Muscle of back (tissue), 13 donors: ENCODE measurements around the gene ABHD12B. TPM values are rescaled to one million over a fixed set of nuclear protein-coding genes. Genes with fewer than 3 reads are reported as not detected.

Experiments used
- DNase-seq, 3 donors: peaks; one replicate each; pipeline versions ENCODE4 v3.0.0 to v3.0.0-alpha.2; 2013
- long read RNA-seq, 9 donors: transcript quantifications; one replicate each; lab custom pipeline, GENCODE V29; 2026
- polyA plus RNA-seq, 10 donors: library from polyadenylated mRNA; unstranded; fragments of 120-200 nt; gene quantifications; one replicate each; pipeline ENCODE4 v1.2.1, GENCODE V29; 2013; ENCODE audit not compliant: insufficient read length in 10 of 10

Gene ABHD12B, protein sequence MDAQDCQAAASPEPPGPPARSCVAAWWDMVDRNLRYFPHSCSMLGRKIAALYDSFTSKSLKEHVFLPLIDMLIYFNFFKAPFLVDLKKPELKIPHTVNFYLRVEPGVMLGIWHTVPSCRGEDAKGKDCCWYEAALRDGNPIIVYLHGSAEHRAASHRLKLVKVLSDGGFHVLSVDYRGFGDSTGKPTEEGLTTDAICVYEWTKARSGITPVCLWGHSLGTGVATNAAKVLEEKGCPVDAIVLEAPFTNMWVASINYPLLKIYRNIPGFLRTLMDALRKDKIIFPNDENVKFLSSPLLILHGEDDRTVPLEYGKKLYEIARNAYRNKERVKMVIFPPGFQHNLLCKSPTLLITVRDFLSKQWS
- polyA plus RNA-seq, result 1 to 10 TPM in 4 of 10 donors, under 1 TPM in 6; 0.29 to 2.1 (median 0.90) TPM
- long read RNA-seq, donor 1, result 0 reads
- long read RNA-seq, donor 2, partial matches to known transcripts, result 15 of 29 reads
- long read RNA-seq, donor 2, other reads (novel, unspliced or antisense), result 14 of 29 reads
- long read RNA-seq, donor 3, result 0 reads
- long read RNA-seq, donor 4, partial matches to known transcripts, result 26 of 33 reads
- long read RNA-seq, donor 4, other reads (novel, unspliced or antisense), result 7 of 33 reads
- long read RNA-seq, donor 5, result 0 reads
- long read RNA-seq, donor 6, partial matches to known transcripts, result 39 of 50 reads
- long read RNA-seq, donor 6, other reads (novel, unspliced or antisense), result 11 of 50 reads
- long read RNA-seq, donor 7, result 0 reads
- long read RNA-seq, donor 8, result 0 reads
- long read RNA-seq, donor 9, result 0 reads

DNA sequence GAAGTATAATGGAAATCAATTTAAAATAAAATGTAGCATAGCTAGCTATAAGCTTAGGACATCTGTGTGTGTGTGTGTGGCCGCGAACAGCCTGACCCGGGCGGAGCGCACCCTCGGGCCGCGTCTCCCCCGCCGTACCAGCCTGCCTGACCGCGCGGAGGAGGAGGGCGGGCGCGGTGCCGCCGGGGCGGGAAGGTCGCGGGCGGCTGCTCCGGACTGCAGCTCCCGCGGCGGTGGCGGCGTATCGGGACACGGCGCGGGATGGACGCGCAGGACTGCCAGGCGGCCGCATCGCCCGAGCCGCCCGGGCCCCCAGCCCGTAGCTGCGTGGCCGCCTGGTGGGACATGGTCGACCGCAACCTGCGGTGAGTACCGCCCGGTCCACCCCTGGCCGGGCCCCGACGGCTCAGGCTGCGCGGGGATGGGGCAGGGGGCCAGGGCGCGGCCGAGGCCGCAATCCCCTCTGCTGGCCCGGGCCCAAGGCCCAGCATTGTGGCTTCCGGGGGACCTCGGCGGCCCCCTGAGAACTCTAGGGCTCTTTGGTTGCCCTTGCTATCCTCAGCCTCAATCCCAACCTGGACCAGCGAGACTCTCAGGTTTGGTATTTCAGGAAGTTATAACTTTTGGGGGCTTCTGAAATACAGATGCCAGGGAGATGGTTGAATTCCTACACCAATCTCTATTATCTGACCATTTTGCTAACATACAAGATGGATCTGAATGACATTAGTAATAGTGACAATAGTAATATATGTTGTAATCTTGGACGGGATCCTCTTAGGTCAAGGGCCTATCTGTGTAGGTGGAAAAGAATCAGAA, at the start of gene ABHD12B:
Gene ABHD12B (plus strand): TSS at position 140 of the 819 bp plus-strand sequence. CDS start 122 bp downstream, at position 262.
- DNase-seq, result peak in 1 of 3 donors; percentile 31

DNA sequence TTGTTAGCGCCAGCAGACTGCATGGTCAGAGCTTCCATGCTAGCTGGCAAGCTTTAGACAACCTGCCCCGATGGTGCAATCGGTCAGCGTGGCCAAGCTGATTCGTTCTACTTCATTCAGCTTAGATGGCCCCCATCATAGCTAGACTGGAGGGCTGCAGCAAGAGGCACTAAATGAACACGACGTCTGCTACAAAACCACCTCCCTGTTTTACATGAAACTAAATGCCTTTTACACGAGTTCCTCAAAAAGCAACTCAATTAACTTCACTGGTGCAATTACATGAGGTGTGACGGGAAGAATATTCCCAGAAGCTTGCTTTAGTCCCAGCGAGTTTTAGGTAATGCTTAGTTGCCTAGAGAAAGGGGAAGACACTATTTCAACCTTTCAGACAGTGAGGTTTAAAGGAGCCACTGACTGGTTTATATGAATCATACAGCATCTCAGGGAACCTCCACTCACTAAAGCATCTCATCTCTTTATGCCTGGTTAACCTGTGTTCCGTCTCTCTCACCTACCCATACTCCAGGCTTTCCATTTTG, 49.3 kb upstream of the ABHD12B start:
- DNase-seq, result no peak

DNA sequence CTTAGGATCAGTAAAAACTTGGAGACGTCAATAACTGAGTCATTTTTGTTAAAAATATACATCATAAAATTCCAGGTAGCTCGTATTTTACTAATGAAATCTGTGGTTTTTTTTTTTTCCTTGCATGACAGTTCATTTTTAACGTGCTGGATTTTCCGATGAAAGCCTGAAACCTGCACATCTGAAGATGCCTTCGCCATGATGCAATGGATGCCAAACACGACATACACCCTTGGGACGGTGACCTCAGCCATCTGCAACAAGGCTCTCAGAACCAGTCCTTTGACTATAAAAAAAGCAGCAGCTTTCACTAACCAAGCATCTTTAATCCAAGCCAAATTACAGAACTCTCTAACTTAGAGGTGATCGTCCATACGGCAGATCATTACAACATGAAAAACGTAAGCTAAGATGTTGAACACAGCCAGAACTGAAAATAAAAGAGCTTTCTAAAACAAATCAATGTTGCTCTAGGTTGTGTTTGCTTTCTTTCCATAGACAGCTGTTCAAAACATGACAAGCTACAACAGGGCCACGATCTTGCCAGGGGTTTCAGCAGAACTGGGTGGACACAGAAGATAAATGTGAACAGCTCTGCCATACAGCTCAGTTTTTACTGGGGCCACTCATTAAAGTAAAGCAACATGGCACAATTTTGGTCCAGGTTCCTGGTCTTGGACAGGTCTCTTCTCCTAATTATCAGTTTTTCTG, 48.6 kb upstream of the ABHD12B start:
- DNase-seq, result peak in 2 of 3 donors; percentile 27 to 55

DNA sequence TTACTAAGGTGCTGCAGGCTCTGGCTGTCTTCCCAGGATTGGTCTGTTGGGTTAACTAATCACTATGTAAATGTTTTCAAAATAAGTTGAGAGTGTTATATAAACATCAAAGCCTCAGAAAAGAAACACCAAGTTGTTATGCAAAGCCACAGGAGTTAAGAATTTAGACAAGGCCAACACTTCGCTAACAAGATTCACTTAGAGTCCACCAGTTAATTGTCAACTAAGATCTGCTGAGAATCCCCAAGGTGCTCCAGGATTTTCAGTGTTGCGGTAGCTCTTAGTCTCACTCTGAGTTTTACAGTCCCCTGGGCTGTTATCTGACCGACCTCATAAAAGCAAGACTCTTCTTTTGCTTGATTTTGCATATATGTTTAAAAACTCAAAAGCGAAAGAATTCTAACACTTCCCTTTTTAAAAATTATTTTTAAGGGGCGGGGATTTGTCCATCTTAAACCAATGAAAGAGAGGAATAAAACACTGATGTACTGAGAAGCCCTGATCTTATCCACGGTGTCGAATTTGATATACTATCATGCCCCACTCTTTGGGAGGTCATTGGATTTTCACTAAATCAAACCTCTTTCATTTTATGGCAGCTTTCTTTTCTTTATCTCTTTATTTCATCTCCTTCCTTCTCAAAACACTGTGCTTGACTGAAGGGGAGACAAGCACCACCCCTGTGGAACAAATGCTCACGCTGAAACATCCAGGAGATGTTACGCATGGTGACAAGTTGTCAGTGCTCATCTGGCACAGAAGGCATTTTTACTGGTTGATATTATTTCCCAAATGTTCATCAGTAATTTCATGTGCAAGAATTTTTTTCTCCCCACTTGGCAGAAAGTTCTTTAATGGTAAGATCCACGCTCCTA, 47.9 kb upstream of the ABHD12B start:
- no peak for DNase-seq

DNA sequence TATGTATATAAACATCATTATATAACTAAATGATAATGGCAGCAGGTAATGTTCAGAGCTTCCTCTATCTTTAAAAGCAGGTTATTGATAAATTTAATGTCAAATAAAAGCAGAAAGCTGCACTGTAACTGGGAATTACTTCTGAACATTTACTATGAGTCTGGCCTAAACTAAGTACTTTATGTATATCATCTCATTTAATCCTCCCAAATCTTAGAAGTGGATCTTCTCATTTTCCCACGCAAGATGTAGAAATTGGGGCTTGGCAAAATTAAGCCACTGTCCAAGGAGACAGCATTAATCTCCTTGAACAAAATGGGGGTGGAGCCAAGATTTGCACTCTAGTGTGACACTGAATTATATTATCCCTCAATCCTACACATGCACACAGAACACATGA, 46.5 kb upstream of the ABHD12B start:
- no peak for DNase-seq

DNA sequence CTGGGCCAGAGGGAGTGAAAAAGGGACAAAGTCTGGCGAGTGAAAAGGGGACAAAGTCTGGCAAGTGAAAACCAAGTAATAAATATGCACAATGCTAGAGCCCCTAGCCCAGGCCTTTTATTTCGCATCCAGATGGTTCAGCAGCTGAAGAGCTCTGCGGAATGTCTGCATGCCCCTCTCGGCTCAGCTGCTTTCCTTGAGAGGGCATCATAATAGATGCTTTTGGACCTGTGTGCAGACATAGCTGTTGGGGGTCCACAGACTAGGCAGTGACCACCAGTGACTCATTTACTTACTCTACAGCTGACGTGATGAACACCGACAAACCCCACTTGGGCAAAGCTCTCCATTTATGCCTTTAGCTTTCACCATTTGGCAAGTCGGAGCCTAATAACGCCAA, 45.2 kb upstream of the ABHD12B start:
- DNase-seq, result no peak

DNA sequence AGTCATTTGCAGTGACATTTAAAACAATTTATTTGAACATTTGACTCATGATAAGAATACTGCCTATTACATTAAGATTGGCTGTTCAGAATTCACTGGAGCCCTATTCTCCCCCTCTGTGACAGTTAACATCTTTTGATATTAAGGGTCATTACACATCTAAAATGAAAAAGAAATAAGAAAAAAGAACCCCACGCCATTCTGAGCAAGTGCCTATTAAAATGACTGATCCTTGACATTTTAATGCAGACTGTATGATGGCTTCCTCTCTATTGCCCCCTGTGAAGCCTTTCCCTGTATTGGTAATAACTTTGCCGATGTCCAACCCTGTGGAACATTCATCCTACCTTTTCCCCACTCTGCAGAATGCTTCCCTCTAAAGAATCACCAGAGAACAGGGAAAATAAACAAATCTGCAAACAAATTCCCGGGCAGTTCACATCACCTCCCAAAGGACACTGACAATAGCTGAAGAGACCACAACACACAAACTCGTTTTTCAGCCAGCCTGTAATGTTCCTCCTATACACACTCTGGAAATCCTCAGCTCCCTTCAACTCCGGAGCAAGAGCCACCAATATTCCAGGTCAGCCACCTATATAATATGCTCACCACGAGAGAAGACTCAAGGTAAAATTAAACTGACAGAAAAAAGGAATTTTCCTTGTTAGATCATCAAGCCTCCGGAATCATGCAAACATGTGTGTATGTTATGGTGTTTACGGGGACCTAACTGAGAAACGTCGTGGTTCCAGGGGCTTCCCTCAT, 42.9 kb upstream of the ABHD12B start:
- DNase-seq, result no peak

DNA sequence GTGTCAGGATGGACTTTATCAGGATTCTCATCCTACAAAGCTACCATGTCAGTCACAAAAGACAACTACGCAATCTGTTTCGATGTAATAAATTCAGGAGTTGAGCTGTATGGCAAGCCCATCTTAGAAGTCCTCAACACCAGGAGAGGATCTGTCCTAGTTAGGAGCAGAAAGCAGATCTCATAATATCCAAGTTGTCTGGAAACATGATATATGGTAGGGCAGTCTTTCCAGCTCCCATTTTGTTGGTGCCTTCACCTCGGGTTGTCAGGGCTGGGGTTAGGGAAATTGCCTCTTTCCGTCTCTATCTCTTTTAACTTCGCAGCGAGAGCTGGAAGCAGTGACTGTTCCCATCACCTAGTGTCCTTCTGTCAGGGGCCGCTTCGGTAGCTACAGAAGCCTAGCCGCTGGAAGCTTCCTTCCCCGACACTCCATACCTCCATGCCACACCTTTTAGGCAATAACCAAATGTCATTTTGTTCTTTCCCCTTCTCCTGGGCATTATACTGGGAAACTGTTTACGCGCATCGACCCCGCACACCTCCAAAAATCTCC, 42.3 kb upstream of the ABHD12B start:
- peak in 2 of 3 donors; percentile 16 to 59 for DNase-seq

DNA sequence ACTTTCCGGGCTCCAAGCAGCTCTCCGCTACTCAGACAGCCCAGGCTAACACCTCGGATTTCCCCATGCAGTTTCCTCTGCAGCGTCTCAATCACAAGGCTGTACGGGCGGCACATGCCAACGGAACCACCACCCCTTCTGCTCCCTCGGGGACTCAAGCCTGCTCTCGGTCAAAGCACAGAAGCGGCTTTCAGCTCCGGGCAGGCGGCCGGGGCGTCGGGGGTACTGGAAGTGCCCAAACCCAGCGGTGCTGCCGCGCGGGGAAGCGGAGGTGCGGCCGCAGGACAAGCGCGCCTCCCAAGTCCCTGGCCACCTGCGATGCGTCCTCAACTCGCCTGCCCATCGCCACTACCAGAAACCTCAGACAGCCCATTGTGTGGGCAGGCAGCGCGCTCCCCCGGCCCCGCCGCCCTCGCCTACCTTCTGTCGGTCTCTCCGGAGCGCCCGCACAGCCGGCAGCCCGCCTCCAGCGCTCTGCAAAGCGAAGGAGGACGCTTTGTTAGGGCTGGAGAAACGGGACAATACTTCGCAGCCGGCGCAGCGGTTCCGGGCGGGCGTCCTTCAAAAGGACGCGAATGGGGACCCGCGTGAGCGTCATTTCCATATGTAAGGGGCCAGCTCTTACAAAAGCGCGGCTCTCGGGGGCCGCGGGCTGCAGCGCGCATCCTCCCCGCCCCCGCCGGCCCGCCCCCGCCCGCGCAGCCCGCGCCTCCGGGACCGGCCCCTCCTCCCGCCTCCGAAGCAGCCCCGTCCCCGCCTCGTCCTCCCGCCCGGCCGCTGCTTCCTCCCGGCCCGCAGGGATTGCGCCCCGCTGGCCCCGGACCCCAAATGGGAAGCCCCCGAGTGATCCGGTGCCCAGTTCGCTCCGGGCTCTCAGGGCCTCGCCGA, 41.6 kb upstream of the ABHD12B start:
- peak in 2 of 3 donors; percentile 63 to 86 for DNase-seq

DNA sequence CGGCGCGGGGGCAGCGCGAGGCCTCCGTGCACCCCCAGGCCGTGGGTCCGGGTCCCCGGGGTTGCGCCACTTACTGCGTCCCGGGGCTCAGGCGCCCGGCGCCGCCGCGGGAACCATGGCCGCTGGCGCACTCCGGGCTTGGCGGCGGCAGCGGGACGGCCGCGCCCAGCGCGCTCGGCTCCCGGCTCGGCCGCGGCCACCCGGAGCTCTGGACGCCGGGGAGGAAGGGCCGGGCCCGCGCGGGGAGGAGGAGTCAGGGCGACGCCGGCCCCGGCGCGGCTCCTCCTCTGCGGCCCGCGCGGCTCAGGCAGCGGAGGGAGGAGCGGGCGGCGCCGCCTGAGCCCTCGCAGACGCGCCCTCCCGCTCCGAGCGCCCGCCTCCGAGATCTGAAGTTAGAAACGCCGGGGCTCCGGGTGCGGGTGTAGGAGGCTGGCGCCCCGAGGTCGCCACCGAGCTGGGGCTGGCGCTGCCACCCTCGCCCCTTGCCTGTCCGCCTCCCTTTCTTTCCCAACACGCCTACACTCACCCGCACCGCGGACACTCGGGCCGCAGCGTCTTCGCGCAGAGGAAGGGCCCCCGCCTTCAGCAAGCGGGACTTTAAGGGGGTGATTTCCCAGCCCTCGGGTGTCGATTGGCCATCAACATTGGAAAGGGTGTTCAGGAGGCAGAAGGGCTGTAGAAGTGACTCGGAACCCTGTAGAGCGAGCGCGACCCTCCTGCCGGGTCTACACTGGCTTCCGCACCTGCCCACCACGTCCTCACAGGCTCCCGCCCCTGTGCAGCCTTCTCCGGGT, 40.7 kb upstream of the ABHD12B start, which contains the start of gene NIN:
Gene NIN (minus strand): TSS at position 231 of the 794 bp plus-strand sequence. CDS start 9,106 bp downstream, outside the sequence.
- peak; percentile 83 to 93 (median 88) for DNase-seq

DNA sequence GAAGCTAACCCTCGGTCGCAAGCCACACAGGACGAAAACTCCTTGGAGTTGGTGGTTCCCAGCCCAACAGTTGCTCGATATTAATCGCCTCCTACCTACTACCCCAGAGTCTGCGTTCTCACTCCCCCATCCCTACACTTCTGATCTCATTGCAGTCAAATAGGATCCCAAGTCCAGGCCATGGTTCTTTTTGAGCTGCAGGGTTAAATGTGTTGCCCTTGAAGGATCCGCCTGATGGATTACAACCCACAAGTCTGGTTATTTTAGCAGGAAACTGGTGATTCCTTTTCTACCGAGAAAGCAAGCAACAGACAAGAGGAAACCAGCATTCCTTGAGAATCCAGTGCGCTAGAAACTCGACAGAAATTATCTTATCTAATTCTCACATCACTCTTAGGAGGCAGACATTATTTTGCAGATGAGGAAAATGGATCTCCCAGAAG, 40.1 kb upstream of the ABHD12B start:
- DNase-seq, result no peak

DNA sequence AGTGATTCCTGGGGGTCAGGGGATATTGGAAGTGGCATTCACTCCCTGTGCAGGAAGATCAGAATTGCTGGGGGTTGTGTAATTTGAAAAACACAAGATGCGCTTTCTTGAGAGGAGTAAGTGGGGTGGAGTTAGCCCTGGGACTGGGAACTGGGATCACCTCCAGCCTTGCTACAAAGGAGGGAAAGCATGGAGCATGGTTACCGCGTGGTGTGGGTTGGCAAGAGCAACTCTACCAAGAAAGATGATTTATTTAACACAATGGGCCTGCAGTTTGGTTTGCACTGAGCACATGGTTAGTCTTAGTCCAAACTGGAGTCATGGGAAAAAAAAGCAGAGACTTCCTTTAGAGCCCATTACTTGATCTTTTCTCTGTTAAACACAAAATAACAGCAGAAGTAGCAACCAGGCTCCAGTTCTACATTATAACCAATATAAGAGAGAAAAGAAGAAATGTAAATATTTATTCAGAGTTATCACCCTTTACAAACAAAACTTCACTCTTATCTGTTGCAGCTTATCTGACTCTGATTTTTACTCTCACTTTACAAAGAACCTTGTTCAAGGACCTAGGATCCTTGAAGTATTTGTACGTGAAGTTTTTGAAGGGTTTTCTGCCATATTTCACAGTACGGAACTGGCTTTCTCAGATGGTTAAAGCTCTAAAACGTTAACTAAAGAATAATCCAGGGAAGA, 38.8 kb upstream of the ABHD12B start:
- no peak for DNase-seq

DNA sequence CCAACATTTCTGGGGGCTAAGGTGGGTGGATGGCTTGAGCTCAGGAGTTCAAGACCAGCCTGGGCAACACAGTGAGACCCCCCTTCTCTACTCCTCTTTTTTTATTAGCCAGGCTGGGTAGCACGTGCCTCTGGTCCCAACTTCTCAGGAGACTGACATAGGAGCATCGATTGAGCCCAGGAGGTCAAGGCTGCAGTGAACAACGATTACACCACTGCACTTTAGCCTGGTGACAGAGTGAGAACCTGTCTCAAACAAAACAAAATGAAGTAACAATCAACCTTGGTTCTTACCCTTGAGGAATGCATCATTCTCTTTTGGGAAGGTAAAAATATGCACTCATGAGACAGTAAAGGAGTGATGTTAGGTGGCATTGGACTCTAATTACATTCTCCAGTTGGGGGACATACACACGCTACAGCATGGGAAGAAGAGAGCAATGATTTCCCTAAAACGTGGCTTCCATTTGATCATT, 37.0 kb upstream of the ABHD12B start:
- no peak for DNase-seq

DNA sequence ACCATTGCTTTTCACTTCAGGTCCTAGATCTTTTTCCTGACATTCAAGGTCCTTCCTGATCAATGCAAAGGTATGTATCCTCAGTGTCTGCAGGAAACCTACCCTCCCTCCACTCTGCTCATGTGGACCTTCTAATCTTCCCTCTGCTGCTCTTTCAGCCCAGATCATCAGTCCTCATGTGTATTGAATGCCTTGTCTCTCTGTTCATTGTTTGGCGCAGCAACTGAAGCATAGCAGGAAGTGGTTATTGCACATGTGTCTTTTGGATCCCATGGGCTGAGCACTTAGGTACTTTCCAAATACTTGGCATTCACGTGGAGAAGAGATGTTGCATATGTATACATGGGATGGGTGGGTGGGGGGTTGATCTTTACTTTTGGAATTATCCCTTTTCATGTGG, 36.6 kb upstream of the ABHD12B start:
- no peak for DNase-seq

DNA sequence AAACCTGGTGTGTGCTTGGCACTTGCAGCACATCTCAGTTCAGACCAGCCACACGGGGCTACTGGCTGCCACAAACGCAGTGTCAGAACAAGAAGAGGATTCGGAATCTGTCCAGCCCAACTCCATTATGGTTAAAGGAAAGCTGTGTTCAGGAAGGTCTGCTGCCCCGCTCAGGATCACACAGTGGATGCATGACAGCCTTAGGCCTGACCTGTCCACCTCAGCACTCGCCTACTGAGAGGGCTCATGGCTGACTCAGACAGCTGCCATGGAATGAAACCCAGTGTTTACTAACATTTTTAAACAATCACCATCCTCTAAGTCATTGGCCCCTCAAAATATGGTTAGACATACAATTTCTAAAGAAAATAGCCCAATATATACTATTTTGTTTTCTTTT, 35.3 kb upstream of the ABHD12B start:
- DNase-seq, result no peak

DNA sequence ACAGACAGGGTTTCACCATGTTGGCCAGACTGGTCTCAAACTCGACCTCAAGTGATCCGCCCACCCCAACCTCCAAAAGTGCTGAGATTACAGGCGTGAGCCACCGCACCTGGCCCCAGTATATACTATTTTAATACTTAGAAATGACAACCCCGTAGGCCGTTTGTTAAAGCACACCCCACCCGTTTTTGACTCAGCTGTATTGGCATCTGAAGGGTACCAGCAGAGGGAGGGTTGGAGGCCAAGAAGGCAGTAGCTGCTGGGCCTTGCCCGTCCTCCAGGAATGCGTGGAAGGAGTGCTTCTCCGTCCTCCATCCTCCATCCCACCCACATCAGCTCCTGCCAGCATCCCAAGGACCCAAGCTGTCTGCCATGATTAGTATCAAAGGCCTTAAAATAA, 34.6 kb upstream of the ABHD12B start:
- no peak for DNase-seq
